ENCODE results near the gene RNU1-1.
A peak's percentile ranks its signal among the peaks of the same experiment; 100 is the strongest.
"Not testable (repeated sequence)": the region's sequence is repeated elsewhere in the genome, so short reads cannot be mapped to it uniquely, and the experiment has no call there.

The RNU1-1 gene

DNA sequence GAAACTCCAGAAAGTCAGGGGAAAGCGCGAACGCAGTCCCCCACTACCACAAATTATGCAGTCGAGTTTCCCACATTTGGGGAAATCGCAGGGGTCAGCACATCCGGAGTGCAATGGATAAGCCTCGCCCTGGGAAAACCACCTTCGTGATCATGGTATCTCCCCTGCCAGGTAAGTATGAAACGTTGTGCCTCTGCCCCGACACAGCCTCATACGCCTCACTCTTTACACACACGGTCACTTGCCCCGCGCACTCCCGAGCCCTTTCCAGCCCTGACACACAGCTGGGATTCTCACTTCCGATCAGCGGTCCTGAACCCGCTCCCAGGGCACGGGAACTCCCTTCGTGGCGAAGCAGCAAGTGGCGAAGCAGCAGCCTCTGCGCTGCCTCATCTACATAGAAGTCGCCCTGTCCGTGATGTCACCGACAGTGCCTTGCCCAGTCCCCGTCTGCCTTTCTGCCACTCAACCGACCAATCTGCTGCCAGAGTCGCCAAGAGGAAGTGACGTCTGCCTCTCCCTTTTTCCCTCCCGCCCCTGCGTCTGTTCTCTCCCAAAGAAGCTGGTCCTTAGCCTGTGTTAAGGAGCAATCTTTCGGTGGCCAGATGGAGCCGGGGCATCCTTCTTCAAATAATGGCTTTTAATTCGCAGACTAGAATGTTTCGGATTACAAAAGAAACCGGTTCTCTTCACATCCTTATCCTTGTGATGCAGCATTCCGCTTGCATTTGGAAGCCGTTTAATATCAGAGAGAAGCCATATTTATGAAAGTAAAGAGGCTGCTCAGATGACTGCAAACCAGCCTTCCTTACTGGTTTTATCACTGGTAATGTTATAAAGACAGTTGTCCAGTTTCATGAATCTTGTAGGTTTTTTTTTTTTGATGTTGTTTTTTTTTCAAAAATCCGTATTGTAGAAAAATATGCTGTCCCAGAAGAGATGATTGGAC lies at the start of gene RNU1-1:
RNU1-1 (minus strand) TSS at position 179 of the 949 bp plus-strand sequence.
- DNase-seq: peak in 1 of 2 experiments; percentile 17

DNA sequence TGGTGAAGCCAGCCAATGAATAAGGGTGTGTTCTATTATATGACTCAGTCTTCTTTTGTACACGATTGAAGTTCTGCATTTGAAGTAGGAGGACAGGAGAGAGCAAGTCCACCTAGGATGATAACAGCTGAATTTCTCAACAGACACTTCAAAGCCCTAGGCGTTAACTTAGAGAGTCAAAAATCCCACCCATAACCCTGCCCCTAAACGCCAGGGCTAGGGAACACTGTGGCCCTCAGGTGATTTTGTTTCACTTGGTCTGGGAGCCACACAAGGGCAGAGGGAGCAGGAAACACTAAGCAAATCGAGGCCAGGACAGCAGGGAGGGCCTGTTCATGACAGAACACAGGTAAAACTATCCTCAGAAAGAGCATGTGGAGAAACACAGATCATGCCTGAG lies 47.0 kb upstream of the RNU1-1 start:
- DNase-seq: not testable (repeated sequence)

DNA sequence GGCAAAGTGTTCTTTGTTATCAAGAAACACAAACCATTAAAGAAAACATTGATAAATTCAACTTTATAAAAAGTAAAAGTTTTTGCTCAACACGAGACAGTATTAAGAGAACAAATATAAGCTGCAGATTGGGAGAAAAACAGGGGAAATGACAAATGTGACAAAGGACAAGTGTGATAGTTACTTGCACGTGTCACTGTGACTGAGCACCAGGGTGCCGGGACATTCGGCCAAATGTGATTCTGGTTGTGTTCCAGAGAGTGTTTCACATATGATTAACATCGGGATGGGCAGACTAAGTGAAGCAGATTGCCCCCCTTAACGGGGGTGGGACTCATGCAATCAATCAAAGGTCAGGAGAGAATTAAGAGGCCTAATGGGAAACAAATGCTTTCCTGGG lies 46.4 kb upstream of the RNU1-1 start:
- not testable (repeated sequence) for DNase-seq

DNA sequence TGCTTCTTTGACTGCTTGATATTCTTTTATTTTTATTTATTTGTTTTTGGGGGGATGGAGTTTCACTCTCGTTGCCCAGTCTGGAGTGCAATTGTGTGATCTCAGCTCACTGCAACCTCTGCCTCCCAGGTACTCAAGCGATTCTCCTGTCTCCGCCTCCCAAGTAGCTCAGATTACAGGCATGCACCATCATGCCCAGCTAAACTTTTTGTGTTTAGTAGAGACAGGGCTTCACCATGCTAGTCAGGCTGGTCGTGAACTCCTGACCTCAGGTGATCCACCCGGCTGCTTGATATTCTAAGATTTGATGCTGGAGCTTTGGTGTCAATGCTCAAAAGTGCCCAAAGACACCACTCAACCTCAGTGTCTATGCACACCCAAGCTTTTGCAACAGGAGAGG lies 45.6 kb upstream of the RNU1-1 start:
- DNase-seq: not testable (repeated sequence)

DNA sequence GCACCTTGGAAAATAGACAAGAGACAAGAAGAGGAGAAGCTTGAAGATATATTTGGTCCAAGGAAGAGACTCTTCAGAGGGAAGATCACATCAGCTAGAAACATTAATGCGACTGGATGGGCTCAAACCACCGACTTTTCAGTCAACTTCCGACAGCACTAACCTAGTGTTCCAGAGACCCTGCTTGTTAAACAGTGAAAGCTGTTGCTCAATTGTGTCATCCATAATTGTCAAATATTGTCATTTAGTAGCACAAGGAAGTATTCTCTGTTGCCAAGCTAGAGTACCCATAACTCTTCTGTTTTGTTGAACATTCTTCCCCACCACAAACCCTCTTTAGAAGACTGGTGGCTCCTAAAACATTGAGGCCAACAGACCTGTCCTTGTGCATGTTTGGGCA lies 42.9 kb upstream of the RNU1-1 start:
- not testable (repeated sequence) for DNase-seq

DNA sequence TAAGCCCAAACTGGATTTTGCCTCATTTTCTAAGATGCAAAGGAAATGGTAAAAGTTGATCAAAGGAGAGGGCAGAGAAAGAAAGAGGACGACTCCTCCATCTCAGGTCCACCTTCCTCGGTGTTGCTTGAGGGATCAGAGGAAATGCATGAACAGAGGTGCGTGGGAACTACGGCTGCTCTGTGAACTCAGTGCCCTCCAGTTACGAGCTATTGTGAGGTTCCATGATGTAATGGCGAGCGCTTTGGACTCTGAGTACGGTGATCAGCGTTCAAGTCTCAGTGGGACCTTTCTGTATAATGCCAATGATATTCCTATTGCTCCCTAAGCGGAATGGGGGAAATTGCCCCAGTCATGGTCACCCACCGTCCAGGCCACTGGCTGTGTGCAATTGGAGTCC lies 39.2 kb upstream of the RNU1-1 start:
- DNase-seq: not testable (repeated sequence)

DNA sequence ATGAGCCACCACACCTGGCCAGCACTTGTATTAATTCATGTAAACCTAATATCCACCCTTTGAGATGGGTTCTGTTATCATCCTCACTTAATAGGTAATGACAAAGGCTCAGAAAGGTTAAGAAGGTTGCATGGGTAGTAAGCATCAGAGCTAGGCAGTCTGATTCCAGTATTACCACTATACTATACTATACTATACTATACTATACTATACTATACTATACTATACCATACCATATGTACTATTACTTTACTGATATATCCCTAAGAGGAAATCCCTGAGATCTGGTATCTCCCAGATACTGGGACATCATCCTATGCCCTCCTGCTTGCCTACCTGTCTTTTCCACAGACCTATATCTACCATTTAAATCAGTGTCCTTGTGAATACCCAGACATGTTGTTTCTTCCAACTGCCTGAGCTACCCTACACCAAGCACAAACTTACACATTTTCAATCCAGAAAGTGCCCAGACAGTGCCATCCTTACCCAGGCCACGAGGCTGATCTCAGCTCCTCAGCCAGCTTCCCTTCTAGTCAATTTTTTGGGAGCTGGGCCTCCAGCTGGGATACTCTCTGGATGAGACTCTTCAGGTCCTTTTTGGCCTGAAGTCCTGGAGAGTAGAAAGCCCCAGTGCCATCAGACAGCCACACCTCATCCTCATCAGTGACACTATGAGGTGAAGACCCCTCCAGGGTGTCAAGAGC lies 36.3 kb upstream of the RNU1-1 start:
- DNase-seq: not testable (repeated sequence)

DNA sequence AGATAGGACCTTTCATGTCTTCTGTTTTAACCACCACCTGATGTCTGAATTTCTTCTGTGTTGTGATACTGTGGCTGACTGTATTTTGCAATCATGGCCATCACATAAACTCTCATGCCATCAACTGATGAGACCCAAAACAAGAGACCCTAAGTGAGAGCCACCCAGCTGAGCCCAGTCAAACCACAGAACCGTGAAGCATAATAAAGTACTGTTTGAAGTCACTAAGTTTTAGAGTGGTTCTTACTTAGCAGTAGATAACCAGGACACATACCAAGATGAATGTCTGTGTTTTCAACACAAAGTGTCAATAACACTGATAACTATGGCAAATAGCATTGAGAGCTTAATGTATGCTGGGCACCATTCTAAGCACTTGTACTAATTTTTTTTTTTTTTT lies 35.5 kb upstream of the RNU1-1 start:
- not testable (repeated sequence) for DNase-seq

DNA sequence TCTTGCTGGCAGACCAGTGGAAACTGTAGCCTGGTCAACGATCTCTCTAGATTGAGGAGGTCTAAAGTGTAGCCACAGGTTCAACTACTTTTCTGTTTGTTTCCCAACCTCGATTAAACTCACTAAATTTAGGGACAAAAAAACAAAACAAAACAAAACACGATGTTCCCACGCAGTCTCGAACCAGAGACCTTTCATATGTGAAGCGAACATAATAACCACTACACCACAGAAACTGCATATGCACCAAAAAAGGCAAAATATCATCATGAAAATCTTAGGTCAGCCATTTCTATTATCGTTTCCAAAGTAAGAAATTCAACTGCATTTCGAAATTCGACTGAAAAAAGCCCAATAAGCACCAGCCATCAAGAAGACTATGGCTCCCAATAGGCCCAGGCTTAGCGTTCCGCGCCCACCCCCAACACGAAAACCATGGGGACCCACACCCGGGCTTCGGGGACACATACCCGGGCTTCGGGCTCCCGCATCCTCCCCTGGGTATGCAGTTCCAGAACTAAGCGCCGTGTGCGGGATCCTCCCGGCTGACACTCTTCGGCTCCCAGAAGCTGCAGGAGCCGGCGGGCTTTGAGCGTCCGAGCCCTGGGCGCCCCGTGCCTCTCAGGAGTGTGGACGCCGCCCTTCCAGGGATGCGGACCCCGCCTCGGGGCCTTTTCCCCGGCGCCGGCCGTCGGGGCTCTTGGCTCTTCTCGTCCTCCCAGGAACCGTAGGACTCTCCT lies 33.6 kb upstream of the RNU1-1 start:
- not testable (repeated sequence) for DNase-seq

DNA sequence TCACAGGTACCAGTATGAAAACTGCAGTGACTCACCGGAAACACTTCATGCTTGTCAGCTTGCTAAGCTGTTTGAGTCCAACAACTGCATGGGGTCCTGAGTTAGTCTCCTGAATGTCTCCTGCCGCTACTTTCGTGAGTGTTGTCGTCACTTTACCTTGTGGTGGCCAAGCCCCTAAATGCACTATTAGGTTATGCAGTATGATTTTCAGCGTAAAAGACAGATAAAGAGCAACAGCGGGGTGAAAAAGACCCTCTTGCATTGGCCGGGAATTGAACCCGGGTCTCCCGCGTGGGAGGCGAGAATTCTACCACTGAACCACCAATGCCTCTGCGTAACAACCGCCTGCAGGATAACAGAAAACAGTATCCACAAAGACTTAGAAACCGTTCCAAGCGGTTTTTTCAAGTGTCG lies 31.6 kb upstream of the RNU1-1 start:
- DNase-seq: peak in 1 of 2 experiments; percentile 51

DNA sequence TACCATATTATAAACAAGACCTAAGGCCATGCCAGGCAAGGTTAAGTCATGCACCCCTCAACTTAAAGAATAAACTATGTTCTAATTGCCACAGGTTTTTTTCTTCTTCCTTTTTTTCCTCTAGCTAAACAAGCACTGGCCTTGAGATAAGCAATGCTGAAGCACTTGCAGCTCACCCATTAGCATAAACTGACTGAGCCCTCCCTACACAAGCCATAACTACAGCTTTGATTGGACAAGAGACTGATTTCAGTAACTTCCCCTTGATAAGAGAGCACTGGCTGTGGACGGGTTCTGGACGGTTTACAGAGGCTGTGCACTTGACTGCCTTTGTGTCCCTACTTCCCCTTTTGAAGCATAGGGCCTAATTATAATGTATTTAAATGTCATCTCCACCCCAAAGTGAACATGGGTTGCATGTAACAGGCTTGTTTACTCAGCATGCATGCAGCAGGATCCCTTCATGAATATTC lies 26.4 kb upstream of the RNU1-1 start:
- DNase-seq: not testable (repeated sequence)

DNA sequence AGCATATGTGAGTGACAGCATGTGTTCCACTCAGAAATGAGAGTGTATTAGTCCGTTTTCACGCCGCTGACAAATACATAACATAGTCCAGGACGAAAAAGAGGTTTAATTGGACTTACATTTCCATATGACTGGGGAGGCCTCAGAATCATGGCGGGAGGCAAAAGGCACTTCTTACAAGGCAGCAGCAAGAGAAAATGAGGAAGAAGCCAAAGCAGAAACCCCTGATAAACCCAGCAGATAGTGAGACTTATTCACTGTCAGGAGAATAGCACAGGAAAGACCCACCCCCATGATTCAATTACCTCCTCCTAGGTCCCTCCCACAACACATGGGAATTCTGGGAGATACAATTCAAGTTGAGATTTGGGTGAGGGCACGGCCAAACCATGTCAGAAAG lies 23.4 kb upstream of the RNU1-1 start:
- DNase-seq: not testable (repeated sequence)

DNA sequence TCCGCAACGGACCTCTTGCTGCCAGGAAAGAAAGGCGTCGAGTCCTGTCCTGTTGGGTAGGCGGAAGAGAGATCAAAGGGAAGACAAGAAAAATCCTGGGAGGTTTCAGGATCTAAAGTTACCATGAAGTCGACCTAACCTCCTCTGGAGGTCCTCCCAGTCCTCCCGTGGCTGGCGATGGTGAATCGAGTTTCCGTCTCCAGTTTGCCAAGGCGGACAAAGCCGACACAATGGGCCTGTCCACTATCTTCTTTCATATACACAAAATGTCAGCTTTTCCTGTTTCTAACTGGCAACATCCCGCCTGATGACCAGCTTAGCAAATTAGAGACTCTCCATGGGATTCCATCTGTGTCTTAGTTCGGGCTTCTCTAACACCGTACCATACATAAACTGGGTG lies 22.7 kb upstream of the RNU1-1 start:
- not testable (repeated sequence) for DNase-seq

DNA sequence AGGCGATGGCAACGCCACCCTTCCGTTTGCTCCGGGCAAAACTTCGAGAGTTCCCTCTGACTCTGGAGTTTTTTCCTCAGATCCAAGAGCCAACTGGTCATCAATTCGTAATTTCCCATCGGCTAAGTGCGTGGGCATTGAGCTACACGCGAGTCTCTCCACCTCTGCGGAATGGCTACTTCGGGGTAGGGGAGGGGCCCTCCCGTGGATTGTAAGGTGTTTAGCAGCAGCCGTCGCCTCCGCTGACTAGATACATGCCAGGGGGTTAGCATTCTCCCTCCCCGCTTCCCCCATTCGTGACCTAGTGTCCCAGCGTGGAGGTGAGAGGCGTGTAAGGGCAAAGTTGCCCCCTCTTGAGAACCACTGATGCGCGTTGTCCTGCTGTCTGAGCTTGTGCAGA lies 21.8 kb upstream of the RNU1-1 start:
- not testable (repeated sequence) for DNase-seq

DNA sequence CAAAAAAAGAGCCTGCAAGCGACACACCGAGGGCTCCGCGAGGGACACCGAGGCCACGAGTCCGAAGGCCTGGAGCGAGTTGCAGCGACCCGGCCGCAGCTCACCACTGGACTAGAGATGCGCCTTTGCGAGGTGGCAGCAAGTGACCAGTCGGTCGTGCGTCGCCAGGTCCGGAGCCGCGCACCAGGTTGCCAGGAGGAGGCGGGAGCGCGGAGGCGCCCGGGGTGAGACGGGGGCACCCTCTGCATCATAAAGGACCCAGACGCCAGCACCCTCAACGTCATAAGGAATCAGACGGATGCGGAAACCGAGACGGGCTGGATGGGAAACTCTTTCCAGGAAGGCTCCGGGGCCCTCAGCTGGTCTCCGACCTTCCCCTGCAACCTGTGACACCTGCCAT lies 21.4 kb upstream of the RNU1-1 start:
- not testable (repeated sequence) for DNase-seq

DNA sequence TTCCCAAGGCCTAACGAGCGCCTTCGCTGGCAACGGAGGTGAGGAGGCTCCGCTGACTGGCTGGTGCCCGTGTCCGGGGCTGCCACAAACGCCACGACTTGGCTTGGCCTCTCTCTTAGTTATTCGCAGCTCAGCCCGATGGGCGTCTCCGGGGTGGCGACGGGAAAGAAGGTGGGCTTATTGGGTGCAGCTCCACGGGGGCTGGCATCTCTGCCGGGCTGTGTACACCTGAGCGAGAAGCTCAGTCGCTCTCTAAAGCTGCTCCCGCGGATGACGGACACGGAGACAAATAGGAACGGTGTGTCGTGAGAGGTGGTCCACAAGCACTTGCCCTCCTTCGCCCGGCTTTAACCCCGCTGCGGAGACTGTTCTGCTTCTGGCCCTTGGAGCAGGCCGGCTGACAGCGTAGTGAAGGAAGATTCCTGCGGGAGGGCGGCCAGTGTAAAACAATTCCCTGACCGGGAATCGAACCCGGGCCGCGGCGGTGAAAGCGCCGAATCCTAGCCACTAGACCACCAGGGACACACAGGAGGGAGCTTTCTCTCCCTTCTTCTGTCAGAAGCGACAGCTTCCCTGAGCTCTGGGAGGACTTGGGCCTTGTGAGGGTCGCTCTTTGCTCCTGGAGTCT lies 20.9 kb upstream of the RNU1-1 start:
- peak in 1 of 2 experiments; percentile 39 for DNase-seq

DNA sequence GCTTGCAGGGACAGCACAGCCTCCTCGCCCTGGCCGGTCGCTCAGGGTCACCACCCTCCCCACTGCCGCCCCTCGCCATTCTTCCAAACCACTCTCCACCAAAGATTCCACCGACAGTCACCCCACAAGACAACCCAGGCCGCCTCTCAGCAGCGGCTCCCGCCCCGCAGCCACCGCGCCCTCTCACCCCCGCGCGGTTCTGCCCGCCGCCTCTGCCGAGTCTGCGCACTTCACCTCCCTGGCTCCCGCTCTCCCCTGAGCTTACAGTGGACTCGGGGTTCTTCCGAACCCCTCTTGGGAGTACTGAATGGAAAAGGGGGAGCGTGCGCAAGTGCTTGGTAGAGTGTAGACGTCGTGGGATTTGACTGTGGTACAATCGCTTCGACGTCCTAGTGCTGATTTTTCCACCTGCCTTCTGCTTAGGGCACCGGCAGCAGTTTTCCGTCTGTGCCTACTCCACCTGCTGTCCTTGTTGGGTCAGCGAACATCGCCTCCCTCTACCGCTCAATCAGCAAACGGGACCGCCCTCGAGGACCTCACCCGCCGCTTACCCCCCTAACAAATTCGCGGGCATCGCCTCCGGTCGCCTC lies 20.2 kb upstream of the RNU1-1 start:
- DNase-seq: not testable (repeated sequence)

DNA sequence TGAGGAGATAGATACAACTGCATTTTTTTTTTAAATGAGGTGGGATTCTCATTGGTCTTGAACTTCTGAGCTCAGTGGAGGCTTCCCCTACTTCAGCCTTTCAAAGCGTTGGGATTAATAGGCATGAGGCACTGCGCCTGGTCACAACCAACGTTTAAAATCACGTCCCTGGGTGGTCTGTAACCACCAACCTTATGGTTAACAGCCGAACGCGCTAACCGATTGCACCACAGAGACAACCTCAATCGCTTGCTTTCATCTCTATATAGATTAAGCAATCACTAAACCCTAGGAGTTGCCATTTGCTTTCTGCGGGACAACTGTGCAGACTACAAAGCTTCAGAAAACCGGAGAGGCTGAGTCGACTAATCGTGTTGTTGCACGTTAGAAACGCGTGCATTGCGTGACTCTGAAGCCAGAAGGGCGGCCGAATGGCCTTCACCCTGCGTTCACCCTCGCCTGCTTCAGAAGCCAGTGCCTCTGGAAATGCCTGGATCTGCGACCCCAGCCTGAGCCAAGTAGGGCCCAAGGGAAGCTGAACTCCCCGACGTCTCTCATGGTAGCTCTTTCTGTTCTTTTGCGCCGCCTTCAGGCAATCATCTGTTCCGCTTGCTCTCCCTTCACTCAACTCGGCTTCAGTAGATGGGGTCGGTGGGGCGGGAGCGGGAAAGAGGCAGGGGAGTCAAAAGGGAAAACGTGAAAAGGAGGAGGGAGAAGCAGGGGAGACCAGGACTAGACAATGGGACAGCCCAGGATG lies 18.3 kb upstream of the RNU1-1 start:
- not testable (repeated sequence) for DNase-seq

DNA sequence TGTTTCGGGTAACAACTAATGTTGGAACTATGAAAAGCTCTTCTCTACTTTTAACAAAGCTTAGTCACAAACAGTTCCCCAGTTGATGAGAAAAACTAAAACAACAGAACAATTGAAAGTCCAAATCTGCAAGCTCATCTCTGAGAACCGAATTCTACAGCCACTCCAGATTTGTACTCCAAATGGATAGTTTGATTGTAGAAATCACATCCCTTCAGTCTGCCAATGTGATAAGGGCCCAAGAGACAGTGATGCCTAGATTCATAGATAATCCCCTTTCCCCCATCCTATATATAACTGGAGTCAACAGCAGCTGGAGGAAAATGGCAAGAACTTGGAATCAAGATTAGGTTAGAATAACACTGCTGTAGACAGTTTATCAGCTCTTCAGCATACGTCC lies 14.3 kb upstream of the RNU1-1 start:
- DNase-seq: not testable (repeated sequence)

DNA sequence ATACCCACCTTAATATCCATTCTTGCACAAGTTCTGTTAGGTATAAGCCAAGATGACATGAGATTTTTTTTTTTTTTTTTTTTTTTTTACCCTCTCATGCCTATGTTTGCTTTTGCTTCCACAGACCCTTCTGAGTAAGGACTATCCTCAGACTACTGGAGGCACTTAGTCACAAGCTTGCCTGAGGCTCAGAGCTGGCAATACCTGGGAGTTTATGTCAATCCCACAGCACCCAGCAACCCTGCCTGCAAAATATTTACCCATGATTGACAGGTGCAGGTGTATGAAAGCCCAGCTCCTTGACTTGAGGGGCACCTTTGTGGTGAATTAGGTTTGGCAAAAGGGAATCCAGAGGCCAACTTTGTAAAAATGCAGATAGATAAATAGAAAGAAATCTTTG lies 11.7 kb upstream of the RNU1-1 start:
- DNase-seq: not testable (repeated sequence)

DNA sequence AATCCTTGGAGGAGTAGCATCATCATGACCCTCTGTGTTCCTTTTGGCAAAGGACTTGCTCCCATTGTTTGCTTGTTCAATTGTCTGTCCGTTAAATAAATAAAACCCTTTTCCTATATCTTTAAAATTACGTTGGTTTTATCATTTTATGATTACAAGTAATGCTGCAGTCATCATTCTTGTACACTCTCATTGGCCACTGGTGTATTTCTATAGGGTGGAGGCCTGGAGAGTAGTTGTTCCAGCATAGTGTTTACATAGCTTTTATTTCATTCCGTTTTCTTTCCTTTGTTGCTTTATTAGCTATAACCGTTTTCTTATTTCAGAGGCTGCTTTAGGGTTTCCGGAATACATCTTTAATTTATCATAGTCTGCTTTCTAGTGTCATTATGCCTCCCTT lies 7.6 kb upstream of the RNU1-1 start:
- DNase-seq: not testable (repeated sequence)

Measured in SHP77 (cell line).